Testis (tissue), 2 donors: Measurements from ENCODE around the gene DTNB.

Experiments
- POLR2A ChIP-seq: fragments of 450-650 bp; IDR thresholded peaks from one replicate; pipeline ENCODE4 v1.6.1; 2017; ENCODE audit warnings: antibody characterized with exemption, mild to moderate bottlenecking, moderate library complexity
- TF ChIP-seq, protein P1 (sequence below), 3 experiments: fragments of 450-650 bp in 2 of 3; fragments of 200-600 bp in 1 of 3; sonication (generic) in 1 of 3; IDR thresholded peaks; one replicate each; pipeline ENCODE4 v1.5.1; 2016 to 2019; ENCODE audit warnings: antibody characterized with exemption in 3 of 3, mild to moderate bottlenecking in 2 of 3, moderate library complexity in 1 of 3

DNA sequence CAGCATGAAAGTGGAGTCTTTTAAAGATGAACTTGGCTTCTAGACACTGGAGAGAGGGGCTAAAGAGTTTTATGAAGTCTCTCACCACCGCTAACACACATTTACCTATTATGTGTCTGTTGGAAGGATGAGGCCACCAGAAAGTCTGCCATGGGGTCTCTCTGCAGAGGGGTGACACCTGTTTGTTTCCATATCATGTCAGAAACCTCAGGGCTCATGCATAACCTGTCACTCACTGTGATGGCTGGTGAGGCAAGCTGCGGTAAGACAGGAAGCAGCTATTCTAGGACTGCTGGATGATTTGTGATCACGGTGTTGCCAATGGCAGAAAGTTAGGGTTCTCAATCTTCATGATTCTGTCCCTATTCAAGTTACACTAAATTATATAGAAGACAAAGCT is 270.9 kb downstream of the DTNB start:
- TF ChIP-seq, protein P1, sequence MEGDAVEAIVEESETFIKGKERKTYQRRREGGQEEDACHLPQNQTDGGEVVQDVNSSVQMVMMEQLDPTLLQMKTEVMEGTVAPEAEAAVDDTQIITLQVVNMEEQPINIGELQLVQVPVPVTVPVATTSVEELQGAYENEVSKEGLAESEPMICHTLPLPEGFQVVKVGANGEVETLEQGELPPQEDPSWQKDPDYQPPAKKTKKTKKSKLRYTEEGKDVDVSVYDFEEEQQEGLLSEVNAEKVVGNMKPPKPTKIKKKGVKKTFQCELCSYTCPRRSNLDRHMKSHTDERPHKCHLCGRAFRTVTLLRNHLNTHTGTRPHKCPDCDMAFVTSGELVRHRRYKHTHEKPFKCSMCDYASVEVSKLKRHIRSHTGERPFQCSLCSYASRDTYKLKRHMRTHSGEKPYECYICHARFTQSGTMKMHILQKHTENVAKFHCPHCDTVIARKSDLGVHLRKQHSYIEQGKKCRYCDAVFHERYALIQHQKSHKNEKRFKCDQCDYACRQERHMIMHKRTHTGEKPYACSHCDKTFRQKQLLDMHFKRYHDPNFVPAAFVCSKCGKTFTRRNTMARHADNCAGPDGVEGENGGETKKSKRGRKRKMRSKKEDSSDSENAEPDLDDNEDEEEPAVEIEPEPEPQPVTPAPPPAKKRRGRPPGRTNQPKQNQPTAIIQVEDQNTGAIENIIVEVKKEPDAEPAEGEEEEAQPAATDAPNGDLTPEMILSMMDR (IDR thresholded peaks at IDR 0.05): no peak
- TF ChIP-seq POLR2A: no peak
